Activated CD4-positive, alpha-beta memory T cell treated with anti-CD3 and anti-CD28 coated beads, Interleukin-2, amount 10 ng/mL, durations not matched to agents 7 days and 5 days (primary cell): ENCODE measurements around the gene LCLAT1. TPM values are rescaled to one million over a fixed set of nuclear protein-coding genes. Genes with fewer than 3 reads are reported as not detected.
"Not testable (repeated sequence)": the region's sequence is repeated elsewhere in the genome, so short reads cannot be mapped to it uniquely, and the experiment has no call there.

ENCODE experiments used
- CTCF ChIA-PET: fragments of 350-600 bp; sonication (Branson Sonifier 250); formaldehyde crosslinking; loops from one replicate; lab custom pipeline; 2021; ENCODE audit warnings: antibody characterized with exemption, inconsistent platforms; lab: Charles Lee
- POLR2A ChIA-PET: fragments of 350-600 bp; sonication (Branson Sonifier 250); formaldehyde crosslinking; loops from one replicate; lab custom pipeline; 2021; ENCODE audit warnings: antibody characterized with exemption; lab: Charles Lee
- DNase-seq: peaks from one replicate; pipeline ENCODE4 v3.0.0-alpha.2; 2020
- H3K27ac Mint-ChIP-seq: one replicate; pipeline ENCODE4 v1.8.0; 2021; ENCODE audit warnings: mild to moderate bottlenecking, mixed read lengths
- H3K27me3 Mint-ChIP-seq: one replicate; pipeline ENCODE4 v1.8.0; 2021; ENCODE audit warnings: mixed read lengths
- H3K36me3 Mint-ChIP-seq: one replicate; pipeline ENCODE4 v1.8.0; 2021; ENCODE audit warnings: low read depth, mixed read lengths
- H3K4me1 Mint-ChIP-seq: one replicate; pipeline ENCODE4 v1.8.0; 2021; ENCODE audit warnings: mixed read lengths
- H3K4me3 Mint-ChIP-seq: one replicate; pipeline ENCODE4 v1.8.0; 2021; ENCODE audit warnings: mild to moderate bottlenecking, mixed read lengths
- H3K9me3 Mint-ChIP-seq: one replicate; pipeline ENCODE4 v1.8.0; 2021; ENCODE audit warnings: mixed read lengths
- total RNA-seq, 2 experiments: library from RNA; stranded (reverse); gene quantifications; one replicate each; pipeline ENCODE4 v1.2.3, GENCODE V29; 2021

LCLAT1 gene
- total RNA-seq, 2 experiments from 2014 or later: 17.0 to 17.6 TPM

GRCh38 chr2:30636311-30636710 is 189.3 kb downstream of the LCLAT1 start:
- POLR2A ChIA-PET: no interaction called here
- CTCF ChIA-PET: interaction anchor here (1.9 kb wide), 1 partner anchor 471 kb away, joined by 5 read pairs; no protein-coding TSS in a partner anchor
- H3K4me3 Mint-ChIP-seq: no peak overlapping the region
- H3K27ac Mint-ChIP-seq: no peak overlapping the region
- no peak for DNase-seq
- H3K27me3 Mint-ChIP-seq: no peaks in the 10 kb centered on the region
- no peaks in the 10 kb centered on the region for H3K9me3 Mint-ChIP-seq
- H3K36me3 Mint-ChIP-seq: peaks cover 9% of the 10 kb centered on the region
- no peaks in the 10 kb centered on the region for H3K4me1 Mint-ChIP-seq

GRCh38 chr2:30639836-30640235 is 192.8 kb downstream of the LCLAT1 start:
- H3K9me3 Mint-ChIP-seq: no peaks in the 10 kb centered on the region
- no peak for DNase-seq
- H3K27me3 Mint-ChIP-seq: no peaks in the 10 kb centered on the region
- ChIA-PET POLR2A (no interaction called here), CTCF (interaction anchor here (0.9 kb wide), 1 partner anchor 72 kb away, joined by 3 read pairs; no protein-coding TSS in a partner anchor)
- H3K27ac Mint-ChIP-seq: no peak overlapping the region
- no peaks in the 10 kb centered on the region for H3K4me1 Mint-ChIP-seq
- H3K36me3 Mint-ChIP-seq: peaks cover 9% of the 10 kb centered on the region
- H3K4me3 Mint-ChIP-seq: no peak overlapping the region

GRCh38 chr2:30641765-30642345 is 194.8 kb downstream of the LCLAT1 start:
- peaks cover 9% of the 10 kb centered on the region for H3K36me3 Mint-ChIP-seq
- no peak overlapping the region for H3K27ac Mint-ChIP-seq
- H3K4me3 Mint-ChIP-seq: no peak overlapping the region
- H3K9me3 Mint-ChIP-seq: no peaks in the 10 kb centered on the region
- POLR2A ChIA-PET: no interaction called here
- H3K4me1 Mint-ChIP-seq: no peaks in the 10 kb centered on the region
- CTCF ChIA-PET: no interaction called here
- no peaks in the 10 kb centered on the region for H3K27me3 Mint-ChIP-seq
- no peak for DNase-seq

GRCh38 chr2:30643013-30643412 is 196.0 kb downstream of the LCLAT1 start:
- H3K4me1 Mint-ChIP-seq, H3K36me3 Mint-ChIP-seq, H3K27ac Mint-ChIP-seq, CTCF ChIA-PET, H3K9me3 Mint-ChIP-seq, H3K4me3 Mint-ChIP-seq, POLR2A ChIA-PET, H3K27me3 Mint-ChIP-seq, DNase-seq: not testable (repeated sequence)

- POLR2A ChIA-PET: no interaction called here
- H3K27ac Mint-ChIP-seq: no peak overlapping the region
Observed at GRCh38 chr2:30643674-30644073, 196.6 kb downstream of the LCLAT1 start.

GRCh38 chr2:30645081-30645744 is 198.2 kb downstream of the LCLAT1 start:
- peaks cover 5% of the 10 kb centered on the region for H3K36me3 Mint-ChIP-seq
- no peak overlapping the region for H3K4me3 Mint-ChIP-seq
- no peak for DNase-seq
- ChIA-PET POLR2A (no interaction called here), CTCF (interaction anchor here (1.8 kb wide), 1 partner anchor 480 kb away, joined by 5 read pairs; no protein-coding TSS in a partner anchor)
- no peaks in the 10 kb centered on the region for H3K4me1 Mint-ChIP-seq
- no peak overlapping the region for H3K27ac Mint-ChIP-seq
- H3K9me3 Mint-ChIP-seq: no peaks in the 10 kb centered on the region
- H3K27me3 Mint-ChIP-seq: no peaks in the 10 kb centered on the region

More at GRCh38 chr2:30643674-30644073, 196.6 kb downstream of the LCLAT1 start:
- Mint-ChIP-seq H3K4me3 (no peak overlapping the region), H3K9me3 (no peaks in the 10 kb centered on the region), H3K36me3 (peaks cover 9% of the 10 kb centered on the region), H3K4me1 (no peaks in the 10 kb centered on the region), H3K27me3 (no peaks in the 10 kb centered on the region)
- DNase-seq: no peak
- CTCF ChIA-PET: no interaction called here

GRCh38 chr2:30645745-30646119 is 198.7 kb downstream of the LCLAT1 start:
- no peaks in the 10 kb centered on the region for H3K27me3 Mint-ChIP-seq
- no peak overlapping the region for H3K27ac Mint-ChIP-seq
- H3K4me1 Mint-ChIP-seq: no peaks in the 10 kb centered on the region
- ChIA-PET POLR2A (no interaction called here), CTCF (interaction anchor here (1.2 to 1.8 kb wide), 2 partner anchors 66 to 481 kb away, joined by 4 to 5 read pairs; no protein-coding TSS in a partner anchor)
- H3K9me3 Mint-ChIP-seq: no peaks in the 10 kb centered on the region
- DNase-seq: no peak
- no peak overlapping the region for H3K4me3 Mint-ChIP-seq
- peaks cover 4% of the 10 kb centered on the region for H3K36me3 Mint-ChIP-seq

GRCh38 chr2:30647752-30648457 is 200.9 kb downstream of the LCLAT1 start:
- Mint-ChIP-seq H3K4me1 (no peaks in the 10 kb centered on the region), H3K27me3 (no peaks in the 10 kb centered on the region), H3K36me3 (no peaks in the 10 kb centered on the region), H3K4me3 (no peak overlapping the region), H3K9me3 (no peaks in the 10 kb centered on the region), H3K27ac (no peak overlapping the region)
- no peak for DNase-seq
- ChIA-PET CTCF (no interaction called here), POLR2A (no interaction called here)

- Mint-ChIP-seq H3K9me3 (no peaks in the 10 kb centered on the region), H3K36me3 (no peaks in the 10 kb centered on the region), H3K27me3 (no peaks in the 10 kb centered on the region), H3K4me3 (no peak overlapping the region), H3K27ac (no peak overlapping the region), H3K4me1 (no peaks in the 10 kb centered on the region)
- no peak for DNase-seq
- ChIA-PET CTCF (interaction anchor here (1.0 kb wide), 1 partner anchor 62 kb away, joined by 3 read pairs; no protein-coding TSS in a partner anchor), POLR2A (no interaction called here)
Observed at GRCh38 chr2:30649278-30649677, 202.2 kb downstream of the LCLAT1 start.

GRCh38 chr2:30649828-30650227 is 202.8 kb downstream of the LCLAT1 start:
- POLR2A ChIA-PET: no interaction called here

GRCh38 chr2:30652271-30652915 is 205.3 kb downstream of the LCLAT1 start:
- Mint-ChIP-seq H3K36me3 (no peaks in the 10 kb centered on the region), H3K27ac (no peak overlapping the region), H3K9me3 (no peaks in the 10 kb centered on the region), H3K4me3 (no peak overlapping the region), H3K27me3 (no peaks in the 10 kb centered on the region), H3K4me1 (no peaks in the 10 kb centered on the region)
- no peak for DNase-seq
- ChIA-PET POLR2A (no interaction called here), CTCF (interaction anchor here (1.1 to 1.4 kb wide), 2 partner anchors 59 to 487 kb away, joined by 3 read pairs; no protein-coding TSS in a partner anchor)

More at GRCh38 chr2:30649828-30650227, 202.8 kb downstream of the LCLAT1 start:
- no peaks in the 10 kb centered on the region for H3K27me3 Mint-ChIP-seq
- H3K36me3 Mint-ChIP-seq: no peaks in the 10 kb centered on the region
- CTCF ChIA-PET: interaction anchor here (1.0 kb wide), 1 partner anchor 62 kb away, joined by 3 read pairs; no protein-coding TSS in a partner anchor
- H3K4me3 Mint-ChIP-seq: no peak overlapping the region
- no peaks in the 10 kb centered on the region for H3K4me1 Mint-ChIP-seq
- no peaks in the 10 kb centered on the region for H3K9me3 Mint-ChIP-seq
- no peak overlapping the region for H3K27ac Mint-ChIP-seq
- no peak for DNase-seq

GRCh38 chr2:30653847-30654246 is 206.8 kb downstream of the LCLAT1 start:
- no peaks in the 10 kb centered on the region for H3K36me3 Mint-ChIP-seq
- no peak for DNase-seq
- H3K27me3 Mint-ChIP-seq: no peaks in the 10 kb centered on the region
- no peak overlapping the region for H3K27ac Mint-ChIP-seq
- ChIA-PET CTCF (interaction anchor here (0.8 to 1.6 kb wide), 3 partner anchors 57 to 489 kb away, joined by 3 to 8 read pairs (median 3); no protein-coding TSS in a partner anchor), POLR2A (interaction anchor here (0.6 kb wide), 1 partner anchor 19 kb away, joined by 3 read pairs; no protein-coding TSS in a partner anchor)
- H3K4me1 Mint-ChIP-seq: no peaks in the 10 kb centered on the region
- no peaks in the 10 kb centered on the region for H3K9me3 Mint-ChIP-seq
- H3K4me3 Mint-ChIP-seq: no peak overlapping the region
